Pons (tissue), 1 donor: ENCODE measurements around the gene C10orf143.
"Not testable (repeated sequence)": the region's sequence is repeated elsewhere in the genome, so short reads cannot be mapped to it uniquely, and the experiment has no call there.

Experiments used
- DNase-seq: peaks from one replicate; pipeline ENCODE4 v3.0.0-alpha.2; 2016; ENCODE audit warnings: low spot score

Gene C10orf143

GRCh38 chr10:130110246-130111112, at the start of gene C10orf143:
Gene C10orf143, minus strand, starts transcription at chr10:130110830. Its CDS starts 58 bp downstream, at chr10:130110772.
- peak; percentile 97 for DNase-seq

DNA sequence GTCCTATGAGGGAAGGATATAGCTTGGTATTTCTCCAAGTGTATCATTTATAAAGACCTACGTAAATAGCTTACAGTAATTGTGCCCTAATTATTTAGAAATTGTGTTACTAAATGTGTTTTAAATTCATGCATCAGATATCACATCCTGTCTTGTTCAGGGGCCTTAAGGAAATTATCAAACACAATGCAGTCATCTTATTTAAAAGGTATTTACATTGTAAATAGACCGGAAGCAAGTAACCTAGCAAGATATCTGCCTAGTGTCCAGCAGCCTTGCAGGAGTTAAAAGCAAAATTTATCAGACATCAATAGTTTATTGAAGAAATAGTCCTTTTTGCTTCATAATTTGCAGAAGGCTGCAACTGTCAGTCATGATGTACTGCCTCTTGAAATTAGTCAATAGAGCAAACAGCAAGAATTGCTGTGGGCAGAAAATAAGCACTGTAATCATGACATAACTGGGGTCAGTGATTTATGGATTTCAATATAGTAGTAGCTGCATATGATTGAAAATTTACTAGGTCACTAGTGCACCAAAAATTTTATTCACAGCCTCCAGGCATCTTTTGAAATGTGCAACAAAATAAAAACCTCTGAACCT, 48.7 kb upstream of the C10orf143 start:
- DNase-seq = no peak

DNA sequence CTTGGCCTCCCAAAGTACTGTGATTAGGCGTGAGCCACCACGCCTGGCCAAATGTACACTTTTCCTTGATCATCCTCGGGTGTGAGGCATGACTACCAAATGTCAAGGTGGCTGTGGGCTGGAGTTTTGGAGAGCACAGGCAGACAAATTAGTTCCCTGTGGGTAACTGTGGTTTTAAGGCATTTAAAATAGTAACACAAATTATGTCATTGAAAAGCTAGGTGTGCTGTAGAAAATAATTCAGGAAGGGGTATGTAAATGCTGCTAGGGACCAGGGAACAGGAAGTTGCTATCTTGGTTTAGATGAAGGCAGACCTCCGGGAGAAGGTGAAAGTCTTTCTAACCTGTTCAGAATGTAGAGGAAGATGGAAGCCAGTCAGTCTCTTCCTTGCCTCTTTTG, 35.4 kb upstream of the C10orf143 start:
- no peak for DNase-seq

- DNase-seq = no peak
Observed at GRCh38 chr10:130141878-130142277, 31.2 kb upstream of the C10orf143 start.

- no peak for DNase-seq
Observed at GRCh38 chr10:130141460-130141859, 30.8 kb upstream of the C10orf143 start.

DNA sequence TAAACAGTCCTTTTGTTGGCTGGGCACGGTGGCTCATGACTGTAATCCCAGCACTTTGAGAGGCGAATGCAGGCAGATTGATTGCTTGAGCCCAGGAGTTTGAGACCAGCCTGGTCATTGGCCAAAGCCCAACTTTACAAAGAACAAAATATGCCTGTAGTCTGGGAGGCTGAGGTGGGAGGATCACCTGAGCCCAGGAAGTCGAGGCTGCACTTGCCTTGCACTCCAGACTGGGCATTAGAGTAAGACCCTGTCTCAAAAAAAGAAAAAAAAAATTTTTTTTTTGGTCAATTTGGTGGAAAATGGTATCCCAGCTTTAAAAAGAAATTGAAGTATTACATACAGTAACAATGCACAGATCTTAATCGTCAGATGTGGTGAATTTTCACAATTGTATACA, 30.4 kb upstream of the C10orf143 start:
- no peak for DNase-seq

DNA sequence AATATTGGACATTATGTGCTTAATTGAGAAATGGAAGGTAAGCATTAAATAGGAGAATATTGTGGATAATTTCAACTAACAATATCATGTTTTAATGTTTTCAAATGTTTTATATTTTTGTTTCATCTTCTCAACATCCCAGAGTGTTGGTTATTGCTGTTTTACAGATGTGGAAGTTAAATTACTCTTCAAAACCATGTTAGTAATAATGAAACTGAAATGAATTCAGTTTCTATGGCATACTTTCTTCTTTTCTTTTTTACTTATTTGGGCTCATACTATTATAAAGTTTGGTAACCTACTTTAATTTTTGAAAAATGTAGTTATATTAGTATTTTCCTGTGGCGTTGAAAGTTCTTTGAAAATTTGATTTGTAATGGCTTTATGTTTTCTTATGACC, 29.8 kb upstream of the C10orf143 start:
- DNase-seq = no peak

GRCh38 chr10:130138479-130138866, 27.8 kb upstream of the C10orf143 start:
- no peak for DNase-seq

DNA sequence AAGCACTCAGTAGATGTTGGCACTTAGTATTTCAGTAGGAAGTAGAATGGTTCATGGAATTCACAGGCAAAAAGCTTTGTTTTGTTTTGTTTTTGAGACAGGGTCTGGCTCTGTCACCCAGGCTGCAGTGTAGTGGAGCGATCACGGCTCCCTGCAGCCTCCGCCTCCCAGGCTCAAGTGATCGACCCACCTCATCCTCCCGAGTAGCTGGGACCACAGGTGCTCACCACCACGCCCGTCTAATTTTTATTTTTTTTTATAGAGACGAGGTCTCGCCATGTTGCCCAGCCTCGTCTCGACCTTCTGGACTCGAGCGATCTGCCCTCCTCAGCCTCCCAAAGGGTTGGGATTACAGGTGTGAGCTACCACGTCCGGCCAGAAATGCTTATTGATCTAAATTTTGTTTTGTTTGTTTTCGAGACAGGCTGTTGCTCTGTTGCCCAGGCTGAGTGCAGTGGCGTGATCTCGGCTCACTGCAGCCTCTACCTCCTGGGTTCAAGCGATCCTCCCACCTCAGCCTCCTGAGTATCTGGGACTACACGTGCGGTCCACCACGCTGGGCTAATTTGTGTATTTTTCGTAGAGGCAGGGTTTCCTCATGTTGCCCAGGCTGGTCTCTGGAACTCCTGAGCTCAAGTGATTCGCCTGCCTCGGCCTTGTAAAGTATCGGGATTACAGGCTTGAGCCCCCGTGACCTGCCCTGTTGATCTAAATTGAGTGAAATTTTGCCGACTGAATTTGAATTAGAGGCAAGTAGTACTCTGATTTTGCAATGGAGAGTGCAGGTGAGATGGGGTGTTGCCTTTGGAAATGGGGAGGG, 27.2 kb upstream of the C10orf143 start:
- no peak for DNase-seq

- DNase-seq = no peak
Observed at GRCh38 chr10:130137090-130137448, 26.4 kb upstream of the C10orf143 start.

DNA sequence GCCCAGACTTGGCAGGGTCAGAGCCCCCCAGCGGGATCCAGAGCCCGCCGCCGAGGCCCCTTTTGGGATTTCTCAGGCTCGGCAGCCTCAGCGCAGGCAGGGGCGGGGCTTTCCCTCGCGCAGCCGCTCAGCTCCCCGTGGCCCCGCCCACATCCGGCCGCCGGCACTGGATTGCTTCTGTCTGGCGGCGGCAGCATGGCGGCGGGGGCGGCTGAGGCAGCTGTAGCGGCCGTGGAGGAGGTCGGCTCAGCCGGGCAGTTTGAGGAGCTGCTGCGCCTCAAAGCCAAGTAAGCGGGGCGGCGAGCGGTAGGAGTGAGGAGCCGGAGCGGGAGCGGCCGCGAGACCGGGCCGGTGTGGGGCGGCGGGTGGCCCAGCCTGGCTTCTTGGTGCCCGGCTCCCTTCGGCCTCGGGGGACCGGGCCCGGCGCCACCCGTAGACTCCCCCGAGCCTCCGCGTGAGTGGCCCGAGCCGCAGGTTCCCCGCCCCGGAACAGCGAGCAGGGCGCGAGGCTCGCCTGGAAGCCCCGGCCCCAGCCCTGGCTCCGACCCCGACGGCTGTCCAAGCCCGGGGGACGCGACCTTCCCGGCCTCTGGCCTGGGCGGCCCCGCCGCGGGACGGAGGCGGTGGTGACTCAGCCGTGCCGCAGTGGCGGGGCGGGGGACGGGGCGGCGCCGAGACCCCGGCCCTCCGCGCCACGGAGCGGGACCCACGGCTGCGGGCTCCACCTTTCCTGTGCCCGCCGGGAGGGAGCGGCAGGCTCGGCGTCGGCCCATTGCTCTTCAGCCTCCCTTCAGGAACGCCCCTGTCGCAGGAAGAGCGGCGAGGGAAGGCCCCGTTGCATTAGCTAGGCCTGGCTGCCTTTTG, 25.8 kb upstream of the C10orf143 start, which contains the start of gene GLRX3:
GLRX3 (plus strand) TSS at position 166 of the 864 bp plus-strand sequence; CDS start at position 196, 30 bp downstream.
- peak; percentile 63 for DNase-seq

- DNase-seq = no peak
Observed at GRCh38 chr10:130135676-130136225, 25.1 kb upstream of the C10orf143 start.

- no peak for DNase-seq
Observed at GRCh38 chr10:130128922-130129321, 18.3 kb upstream of the C10orf143 start.

DNA sequence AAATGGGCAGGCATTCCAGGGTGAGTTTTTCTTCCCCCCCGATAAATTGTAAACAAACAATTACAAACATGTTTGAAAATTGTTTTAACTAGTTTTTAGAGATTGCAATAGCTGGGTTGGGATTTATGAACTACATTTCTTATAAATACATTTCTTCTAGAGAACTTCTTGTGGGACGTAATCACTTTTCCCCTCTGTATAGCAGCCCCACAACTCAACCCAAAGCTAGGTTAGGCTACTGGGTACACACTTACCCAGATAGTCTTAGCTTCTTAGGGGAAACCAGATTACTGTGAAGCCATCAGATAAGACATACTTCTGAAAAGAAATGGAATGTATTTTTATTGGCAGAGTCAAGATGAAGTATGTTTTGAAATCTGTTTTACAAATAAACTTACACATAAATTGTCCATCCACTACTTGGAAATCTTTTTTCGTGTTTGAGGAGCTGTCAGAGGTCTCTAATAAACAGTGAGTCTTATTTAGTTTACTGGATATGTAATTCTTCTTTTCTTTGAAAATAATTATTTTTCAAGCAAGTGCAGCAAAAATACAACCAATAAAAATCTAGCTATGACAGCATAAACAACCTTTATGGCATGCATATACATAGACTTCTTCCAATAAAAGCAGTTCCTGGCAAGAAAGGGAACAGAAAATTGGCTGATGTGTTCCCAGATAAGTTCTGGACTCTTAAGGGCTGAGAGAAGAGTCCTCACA, 17.6 kb upstream of the C10orf143 start:
- no peak for DNase-seq

- DNase-seq = peak; percentile 70
Observed at GRCh38 chr10:130127364-130128061, 16.9 kb upstream of the C10orf143 start.

- no peak for DNase-seq
Observed at GRCh38 chr10:130121486-130122079, 11.0 kb upstream of the C10orf143 start.

DNA sequence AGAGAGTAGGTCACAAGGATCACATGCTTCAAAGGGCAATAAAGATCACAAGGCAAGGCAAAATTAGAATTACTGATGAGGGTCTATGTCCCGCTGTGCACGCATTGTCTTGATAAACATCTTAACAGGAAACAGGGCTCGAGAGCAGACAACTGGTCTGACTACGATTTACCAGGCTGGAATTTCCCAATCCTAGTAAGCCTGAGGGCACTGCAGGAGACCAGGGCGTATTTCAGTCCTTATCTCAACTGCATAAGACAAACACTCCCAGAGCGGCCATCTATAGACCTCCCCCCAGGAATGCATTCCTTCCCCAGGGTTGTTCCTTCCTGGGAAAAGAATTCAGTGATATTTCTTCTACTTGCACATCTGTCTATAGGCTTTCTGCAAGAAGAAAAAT, 6.9 kb upstream of the C10orf143 start:
- DNase-seq = not testable (repeated sequence)

- not testable (repeated sequence) for DNase-seq
Observed at GRCh38 chr10:130116942-130117341, 6.3 kb upstream of the C10orf143 start.

DNA sequence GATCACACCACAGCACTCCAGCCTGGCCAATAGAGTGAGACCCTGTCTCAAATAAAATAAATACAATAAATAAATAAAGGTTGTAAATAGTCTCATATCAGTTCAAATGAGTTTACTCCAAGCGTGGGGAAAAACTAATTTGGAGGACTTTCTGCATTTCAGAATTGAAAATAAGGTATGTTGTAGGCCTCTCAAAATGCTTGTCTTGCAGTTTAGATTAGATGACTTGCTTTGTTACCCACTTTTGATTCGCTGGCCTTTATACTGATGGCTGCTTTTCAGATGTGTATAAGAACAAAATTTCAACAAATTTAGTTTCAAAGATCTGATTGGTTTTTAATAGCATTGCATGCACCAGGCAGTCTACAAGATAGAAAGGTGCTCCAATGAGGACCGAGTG, 2.2 kb upstream of the C10orf143 start:
- no peak for DNase-seq

GRCh38 chr10:130111852-130112180, 1.2 kb upstream of the C10orf143 start:
- no peak for DNase-seq
